ENCODE measurements around the gene IGSF9B.

Gene IGSF9B

DNA sequence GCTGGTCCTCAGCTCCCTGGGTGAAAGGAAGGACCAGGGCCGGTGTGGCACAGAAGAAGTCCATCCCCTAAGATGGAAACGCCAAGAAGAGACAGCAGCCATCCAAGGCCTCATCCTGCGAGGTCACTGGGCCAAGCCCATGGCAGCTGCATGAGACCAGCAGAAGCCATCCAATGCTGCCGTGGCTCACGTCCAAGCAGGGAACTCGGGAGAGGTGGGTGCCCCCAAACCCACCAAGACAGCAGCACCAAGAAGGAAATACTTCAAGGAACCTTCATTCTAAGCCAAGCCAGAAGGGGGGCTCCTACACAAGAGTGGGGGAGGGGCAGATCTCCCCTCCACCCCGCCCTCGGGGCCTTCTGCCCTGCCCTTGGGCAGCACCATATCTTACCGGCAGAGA, 49.6 kb downstream of the IGSF9B start:
- no peak for DNase-seq (ENCODE audit: low read depth)
- TF ChIP-seq, protein P1, sequence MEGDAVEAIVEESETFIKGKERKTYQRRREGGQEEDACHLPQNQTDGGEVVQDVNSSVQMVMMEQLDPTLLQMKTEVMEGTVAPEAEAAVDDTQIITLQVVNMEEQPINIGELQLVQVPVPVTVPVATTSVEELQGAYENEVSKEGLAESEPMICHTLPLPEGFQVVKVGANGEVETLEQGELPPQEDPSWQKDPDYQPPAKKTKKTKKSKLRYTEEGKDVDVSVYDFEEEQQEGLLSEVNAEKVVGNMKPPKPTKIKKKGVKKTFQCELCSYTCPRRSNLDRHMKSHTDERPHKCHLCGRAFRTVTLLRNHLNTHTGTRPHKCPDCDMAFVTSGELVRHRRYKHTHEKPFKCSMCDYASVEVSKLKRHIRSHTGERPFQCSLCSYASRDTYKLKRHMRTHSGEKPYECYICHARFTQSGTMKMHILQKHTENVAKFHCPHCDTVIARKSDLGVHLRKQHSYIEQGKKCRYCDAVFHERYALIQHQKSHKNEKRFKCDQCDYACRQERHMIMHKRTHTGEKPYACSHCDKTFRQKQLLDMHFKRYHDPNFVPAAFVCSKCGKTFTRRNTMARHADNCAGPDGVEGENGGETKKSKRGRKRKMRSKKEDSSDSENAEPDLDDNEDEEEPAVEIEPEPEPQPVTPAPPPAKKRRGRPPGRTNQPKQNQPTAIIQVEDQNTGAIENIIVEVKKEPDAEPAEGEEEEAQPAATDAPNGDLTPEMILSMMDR (IDR thresholded peaks at IDR 0.05; ENCODE audit: low read length, missing control alignments), result no peak
- no peak overlapping the region for H3K4me3 ChIP-seq (replicated peaks; ENCODE audit: low read depth, low read length)

DNA sequence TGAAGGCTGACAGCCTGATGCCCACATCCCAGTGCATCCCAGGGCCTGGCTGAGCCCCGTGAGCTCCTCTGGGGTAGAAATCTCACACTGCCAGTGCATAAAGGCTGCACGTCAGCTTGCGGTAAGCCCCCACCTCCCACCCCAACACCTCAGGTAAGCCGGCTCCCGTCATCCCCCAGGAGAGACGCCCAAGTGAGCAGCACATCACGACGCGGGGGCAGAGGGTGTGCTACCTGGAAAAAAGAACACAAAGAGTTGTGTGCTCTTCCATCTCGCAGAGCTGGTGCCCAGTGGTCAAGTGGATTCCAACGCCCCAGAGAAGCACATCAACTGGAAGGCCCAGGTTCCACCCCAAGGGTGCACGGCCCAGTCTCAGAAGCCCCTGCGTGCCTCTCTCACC, 50.0 kb downstream of the IGSF9B start:
- TF ChIP-seq, protein P1 (IDR thresholded peaks at IDR 0.05; ENCODE audit: low read length, missing control alignments), result no peak
- H3K4me3 ChIP-seq (replicated peaks; ENCODE audit: low read depth, low read length), result no peak overlapping the region
- no peak for DNase-seq (ENCODE audit: low read depth)

DNA sequence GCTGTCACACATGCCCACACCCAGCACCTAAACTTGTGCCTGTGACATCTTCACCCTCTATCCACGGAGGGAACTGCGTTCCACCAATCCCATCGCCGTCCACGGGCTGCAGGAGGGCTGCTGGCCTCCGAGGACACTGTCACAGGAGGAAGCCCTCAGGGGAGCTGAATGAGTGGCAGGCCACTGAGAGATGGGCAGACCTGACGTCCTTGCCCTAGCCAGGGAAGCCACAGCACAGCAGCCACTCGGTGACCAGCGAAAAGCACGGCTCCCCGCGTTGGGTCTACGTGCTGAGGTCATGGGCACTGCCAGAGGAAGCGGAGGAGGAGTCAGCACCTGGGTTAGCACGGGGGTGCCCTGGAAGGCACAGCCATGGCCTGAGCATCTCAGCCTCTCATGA, 50.5 kb downstream of the IGSF9B start:
- no peak overlapping the region for H3K4me3 ChIP-seq (replicated peaks; ENCODE audit: low read depth, low read length)
- TF ChIP-seq, protein P1 (IDR thresholded peaks at IDR 0.05; ENCODE audit: low read length, missing control alignments), result no peak
- DNase-seq (ENCODE audit: low read depth), result no peak

DNA sequence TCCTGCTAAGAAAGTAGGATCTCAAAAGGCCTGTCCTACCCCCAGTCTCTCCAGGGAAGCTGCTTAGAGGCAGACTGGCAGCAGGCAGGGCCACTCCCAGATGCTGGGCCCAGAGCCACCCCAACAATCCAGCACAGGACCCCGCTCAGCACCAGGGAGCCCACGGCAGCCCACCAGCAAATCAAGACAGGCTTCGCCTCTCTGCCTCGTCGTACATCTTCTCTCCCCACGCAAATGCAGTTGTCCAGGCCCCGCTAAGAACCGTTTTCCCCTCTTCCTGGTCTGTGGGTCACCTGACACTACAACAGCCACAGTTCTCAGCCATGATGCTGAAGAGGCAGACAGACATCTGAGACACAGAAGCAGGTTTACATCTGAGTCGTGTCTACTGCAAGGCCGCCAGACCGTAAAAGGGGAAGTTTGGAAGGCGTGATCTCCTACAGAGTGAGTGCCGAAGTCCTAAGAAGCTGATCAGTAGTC, 51.1 kb downstream of the IGSF9B start:
- no peak for DNase-seq (ENCODE audit: low read depth)
- H3K4me3 ChIP-seq (replicated peaks; ENCODE audit: low read depth, low read length), result no peak overlapping the region
- TF ChIP-seq, protein P1 (IDR thresholded peaks at IDR 0.05; ENCODE audit: low read length, missing control alignments), result no peak

DNA sequence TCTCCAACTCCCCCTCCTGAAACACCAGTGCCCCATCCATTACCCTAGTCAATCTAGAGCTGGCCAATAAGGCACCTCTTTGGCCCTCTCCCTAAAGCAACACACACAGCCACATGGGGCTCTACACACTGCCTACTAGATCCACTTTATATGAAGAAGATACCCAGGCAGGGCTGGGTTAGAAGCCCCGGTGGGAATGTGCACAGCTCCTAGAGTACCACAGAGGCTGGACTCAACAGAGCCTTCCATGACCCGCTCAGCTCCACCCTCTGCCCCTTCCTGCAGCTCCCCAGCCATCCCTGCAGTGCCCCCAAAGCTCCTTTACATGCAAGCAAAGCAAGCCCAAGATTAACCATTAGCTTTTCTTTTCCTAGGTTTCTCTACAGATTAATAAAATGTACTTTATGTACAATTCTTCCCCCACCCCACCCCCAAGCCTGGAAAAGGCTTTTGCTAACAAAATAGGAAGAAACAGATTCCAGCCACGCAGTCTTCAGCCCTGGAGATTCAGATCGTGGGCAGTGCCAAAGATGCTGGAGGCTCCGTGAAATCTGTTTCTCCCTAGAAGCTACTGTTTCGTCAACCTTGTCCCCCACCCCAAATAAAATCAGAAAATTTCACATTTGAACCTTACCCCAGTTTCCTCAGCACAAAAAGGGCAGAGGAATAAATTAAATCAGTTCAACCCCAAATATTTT, 51.8 kb downstream of the IGSF9B start:
- TF ChIP-seq, protein P1 (IDR thresholded peaks at IDR 0.05; ENCODE audit: low read length, missing control alignments), result no peak
- no peak overlapping the region for H3K4me3 ChIP-seq (replicated peaks; ENCODE audit: low read depth, low read length)
- DNase-seq (ENCODE audit: low read depth), result no peak

DNA sequence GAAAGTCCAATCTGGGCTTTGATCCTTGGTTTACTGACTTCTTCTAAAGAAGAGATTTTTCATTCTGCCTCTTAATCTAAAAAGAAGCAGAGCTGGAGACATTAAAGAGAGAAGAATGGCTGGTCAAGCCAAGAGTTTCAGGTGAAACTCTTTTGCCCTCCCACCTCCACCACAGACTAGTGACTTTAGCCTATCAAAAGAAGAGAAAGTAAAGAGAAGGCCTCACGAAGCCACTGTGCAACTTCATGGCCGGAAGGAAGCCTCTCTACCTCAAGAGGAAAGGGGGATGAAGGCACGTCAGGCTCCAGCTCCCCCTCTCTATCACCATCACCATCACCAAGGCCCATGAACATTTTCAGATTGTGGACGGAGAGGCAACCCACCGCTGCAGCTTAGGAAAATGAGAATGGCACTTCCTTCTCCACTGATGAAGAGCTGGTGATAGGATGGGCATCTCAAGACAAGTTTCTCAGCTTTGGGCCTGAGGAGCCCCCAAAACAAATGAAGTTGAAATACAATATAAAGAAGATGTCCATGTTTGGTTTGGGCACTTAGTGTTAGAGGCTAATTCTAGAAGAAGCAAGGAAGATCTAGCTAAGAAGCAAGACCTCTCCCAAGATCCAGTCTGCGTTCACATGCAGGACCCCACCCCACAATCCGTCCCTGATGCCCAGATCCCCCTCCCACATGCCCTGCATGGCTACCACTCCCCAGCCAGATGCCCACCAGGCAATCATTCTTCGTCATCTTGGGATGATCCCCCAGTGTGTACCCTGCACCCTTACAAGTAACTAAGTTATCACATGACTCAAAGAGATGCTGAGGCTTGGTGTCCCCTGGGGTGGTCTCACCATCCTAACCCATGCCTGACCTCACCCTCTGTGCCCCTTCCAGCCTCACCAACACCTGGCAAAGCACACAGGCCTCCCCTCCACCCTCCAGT, 52.6 kb downstream of the IGSF9B start:
- no peak for DNase-seq (ENCODE audit: low read depth)
- TF ChIP-seq, protein P1 (IDR thresholded peaks at IDR 0.05; ENCODE audit: low read length, missing control alignments), result no peak
- no peak overlapping the region for H3K4me3 ChIP-seq (replicated peaks; ENCODE audit: low read depth, low read length)
